HEK293T (cell line): ENCODE data around the gene FCER1G.

Experiments
- ARNT ChIP-seq: fragments of 450-650 bp; IDR thresholded peaks from 2 replicates; pipeline ENCODE4 v1.6.1; 2017; ENCODE audit warnings: mild to moderate bottlenecking
- BHLHE40 ChIP-seq: fragments of 450-650 bp; IDR thresholded peaks from 2 replicates; pipeline ENCODE4 v1.6.1; 2016; ENCODE audit warnings: mild to moderate bottlenecking, moderate library complexity, borderline replicate concordance
- CTBP1 ChIP-seq: fragments of 450-650 bp; IDR thresholded peaks from 2 replicates; pipeline ENCODE4 v1.6.1; 2016; ENCODE audit warnings: borderline replicate concordance
- ELF4 ChIP-seq: fragments of 450-650 bp; IDR thresholded peaks from 2 replicates; pipeline ENCODE4 v1.6.1; 2017; ENCODE audit warnings: antibody characterized with exemption
- FOXA1 ChIP-seq: fragments of 450-650 bp; IDR thresholded peaks from 2 replicates; pipeline ENCODE4 v1.6.1; 2016; ENCODE audit warnings: mild to moderate bottlenecking
- FOXK2 ChIP-seq: fragments of 450-650 bp; IDR thresholded peaks from 2 replicates; pipeline ENCODE4 v1.6.1; 2016; ENCODE audit warnings: mild to moderate bottlenecking
- FOXM1 ChIP-seq: fragments of 450-650 bp; IDR thresholded peaks from 2 replicates; pipeline ENCODE4 v1.6.1; 2017; ENCODE audit warnings: mild to moderate bottlenecking, borderline replicate concordance
- LEF1 ChIP-seq: fragments of 450-650 bp; IDR thresholded peaks from 2 replicates; pipeline ENCODE4 v1.6.1; 2017; ENCODE audit warnings: mild to moderate bottlenecking, borderline replicate concordance
- NFRKB ChIP-seq: fragments of 450-650 bp; IDR thresholded peaks from 2 replicates; pipeline ENCODE4 v1.6.1; 2016; ENCODE audit warnings: mild to moderate bottlenecking, moderate library complexity
- SP1 ChIP-seq: fragments of 450-650 bp; IDR thresholded peaks from 2 replicates; pipeline ENCODE4 v1.6.1; 2017
- SUZ12 ChIP-seq: fragments of 450-650 bp; IDR thresholded peaks from 2 replicates; pipeline ENCODE4 v1.6.1; 2016; ENCODE audit warnings: mild to moderate bottlenecking
- ZNF384 ChIP-seq: fragments of 450-650 bp; IDR thresholded peaks from 2 replicates; pipeline ENCODE4 v1.6.1; 2016

GRCh38 chr1:161217831-161218230 is 2.7 kb downstream of the FCER1G start:
- no peak for TF ChIP-seq ARNT
- no peak for TF ChIP-seq SP1
- TF ChIP-seq LEF1 = no peak
- TF ChIP-seq ELF4 = no peak
- no peak for TF ChIP-seq ZNF384
- no peak for TF ChIP-seq FOXK2
- TF ChIP-seq FOXA1 = no peak
- no peak for TF ChIP-seq BHLHE40
- TF ChIP-seq FOXM1 = no peak
- no peak for TF ChIP-seq NFRKB
- TF ChIP-seq CTBP1 = no peak
- TF ChIP-seq SUZ12 = no peak
